H9 (cell line): Measurements from ENCODE around the gene ZNF672. TPM values are rescaled to one million over a fixed set of nuclear protein-coding genes. Genes with fewer than 3 reads are reported as not detected.

ENCODE experiments used
- DNase-seq: peaks from one replicate; pipeline ENCODE4 v3.0.0-alpha.2; 2017
- H2AFZ ChIP-seq: one replicate; pipeline ENCODE4 v1.6.1; 2013; ENCODE audit warnings: mild to moderate bottlenecking, low read length, control low read depth, moderate library complexity
- H2AK5ac ChIP-seq: 2 replicates; pipeline ENCODE4 v1.6.1; 2013; ENCODE audit warnings: low read length, control low read depth, mixed read lengths; ENCODE audit not compliant: insufficient read length
- H2BK120ac ChIP-seq: one replicate; pipeline ENCODE4 v1.6.1; 2013; ENCODE audit warnings: low read depth, mild to moderate bottlenecking, low read length, control low read depth, inconsistent platforms; ENCODE audit not compliant: poor library complexity, severe bottlenecking
- H2BK12ac ChIP-seq: 2 replicates; pipeline ENCODE4 v1.6.1; 2013; ENCODE audit warnings: low read length, control low read depth, mixed read lengths, low read depth; ENCODE audit not compliant: insufficient read length
- H2BK15ac ChIP-seq: 2 replicates; pipeline ENCODE4 v1.6.1; 2013; ENCODE audit warnings: low read depth, low read length, control low read depth
- H2BK20ac ChIP-seq: one replicate; pipeline ENCODE4 v1.6.1; 2013; ENCODE audit warnings: low read depth, mild to moderate bottlenecking, low read length, control low read depth, inconsistent platforms; ENCODE audit not compliant: poor library complexity, severe bottlenecking
- H2BK5ac ChIP-seq: 2 replicates; pipeline ENCODE4 v1.6.1; 2013; ENCODE audit warnings: low read length, control low read depth, mixed read lengths; ENCODE audit not compliant: insufficient read length
- H3K14ac ChIP-seq: 2 replicates; pipeline ENCODE4 v1.6.1; 2013; ENCODE audit warnings: low read length, control low read depth; ENCODE audit not compliant: insufficient read depth
- H3K18ac ChIP-seq: 2 replicates; pipeline ENCODE4 v1.6.1; 2013; ENCODE audit warnings: low read depth, mild to moderate bottlenecking, mixed read lengths, low read length, control low read depth; ENCODE audit not compliant: insufficient read length
- H3K23ac ChIP-seq: 2 replicates; pipeline ENCODE4 v1.6.1; 2013; ENCODE audit warnings: low read length, control low read depth, mixed read lengths, low read depth; ENCODE audit not compliant: insufficient read length
- H3K23me2 ChIP-seq: 2 replicates; pipeline ENCODE4 v1.6.1; 2013; ENCODE audit warnings: low read depth, mild to moderate bottlenecking, mixed read lengths, low read length, control low read depth; ENCODE audit not compliant: insufficient read length, poor library complexity, severe bottlenecking
- H3K27ac ChIP-seq: 2 replicates; pipeline ENCODE4 v1.5.1; 2013; ENCODE audit warnings: low read length, control low read depth, mixed read lengths, low read depth; ENCODE audit not compliant: insufficient read length
- H3K27me3 ChIP-seq: 2 replicates; pipeline ENCODE4 v1.6.1; 2013; ENCODE audit warnings: low read length, control low read depth, inconsistent platforms; ENCODE audit not compliant: insufficient read depth
- H3K4ac ChIP-seq: 2 replicates; pipeline ENCODE4 v1.6.1; 2013; ENCODE audit warnings: low read depth, mild to moderate bottlenecking, control low read depth, inconsistent platforms, low read length, moderate library complexity
- H3K4me1 ChIP-seq: 2 replicates; pipeline ENCODE4 v1.6.1; 2013; ENCODE audit warnings: low read length, control low read depth, inconsistent platforms; ENCODE audit not compliant: insufficient read depth
- H3K4me2 ChIP-seq: 2 replicates; pipeline ENCODE4 v1.6.1; 2013; ENCODE audit warnings: low read length, control low read depth, mixed read lengths; ENCODE audit not compliant: insufficient read length, insufficient read depth
- H3K56ac ChIP-seq: 2 replicates; pipeline ENCODE4 v1.6.1; 2013; ENCODE audit warnings: low read depth, mild to moderate bottlenecking, mixed read lengths, low read length, control low read depth; ENCODE audit not compliant: insufficient read length
- H3K79me1 ChIP-seq: 2 replicates; pipeline ENCODE4 v1.6.1; 2013; ENCODE audit warnings: low read depth, mild to moderate bottlenecking, moderate library complexity, low read length, control low read depth, inconsistent platforms; ENCODE audit not compliant: insufficient read depth, poor library complexity, severe bottlenecking
- H3K79me2 ChIP-seq: 2 replicates; pipeline ENCODE4 v1.6.1; 2013; ENCODE audit warnings: low read length, control low read depth, inconsistent platforms; ENCODE audit not compliant: insufficient read depth
- H3K9ac ChIP-seq: 2 replicates; pipeline ENCODE4 v1.6.1; 2013; ENCODE audit warnings: low read length, control low read depth, mixed read lengths; ENCODE audit not compliant: insufficient read length; ENCODE audit errors: extremely low read depth
- H3K9me3 ChIP-seq: one replicate; pipeline ENCODE4 v1.6.1; 2013; ENCODE audit warnings: low read depth, low read length, inconsistent platforms; ENCODE audit not compliant: control insufficient read depth
- H3T11ph ChIP-seq: one replicate; pipeline ENCODE4 v1.6.1; 2013; ENCODE audit warnings: mild to moderate bottlenecking, low read length, control low read depth, inconsistent platforms
- H4K20me1 ChIP-seq: one replicate; pipeline ENCODE4 v1.6.1; 2013; ENCODE audit not compliant: control insufficient read depth, insufficient read length, insufficient read depth
- H4K5ac ChIP-seq: 2 replicates; pipeline ENCODE4 v1.6.1; 2013; ENCODE audit warnings: low read depth, mild to moderate bottlenecking, mixed read lengths, low read length, control low read depth; ENCODE audit not compliant: insufficient read length
- H4K8ac ChIP-seq: replicated peaks from 2 replicates; pipeline ENCODE4 v1.6.1; 2013; ENCODE audit warnings: low read length, control low read depth, mixed read lengths, low read depth; ENCODE audit not compliant: insufficient read length
- H4K91ac ChIP-seq: 2 replicates; pipeline ENCODE4 v1.6.1; 2013; ENCODE audit warnings: low read depth, mild to moderate bottlenecking, moderate library complexity, mixed read lengths, low read length, control low read depth; ENCODE audit not compliant: insufficient read length
- H3K27ac Mint-ChIP-seq, 3 experiments: 2 replicates in 2 of 3; 3 replicates in 1 of 3; pipeline ENCODE4 v1.8.0; 2020 to 2021; ENCODE audit warnings: mixed read lengths in 3 of 3, mild to moderate bottlenecking in 1 of 3, moderate library complexity in 1 of 3
- H3K27me3 Mint-ChIP-seq: 2 replicates; pipeline ENCODE4 v1.8.0; 2021; ENCODE audit warnings: low read depth, mild to moderate bottlenecking, moderate library complexity, mixed read lengths
- H3K36me3 Mint-ChIP-seq, 3 experiments: 2 replicates in 2 of 3; 3 replicates in 1 of 3; pipeline ENCODE4 v1.8.0; 2020 to 2021; ENCODE audit warnings: low read depth in 3 of 3, mixed read lengths in 3 of 3; ENCODE audit not compliant: insufficient read depth in 1 of 3
- H3K4me1 Mint-ChIP-seq, 2 experiments: 2 replicates each; pipeline ENCODE4 v1.8.0; 2020; ENCODE audit warnings: mixed read lengths in 2 of 2
- H3K4me3 Mint-ChIP-seq, 2 experiments: 2 replicates in 1 of 2; 3 replicates in 1 of 2; pipeline ENCODE4 v1.8.0; 2020 to 2021; ENCODE audit warnings: mild to moderate bottlenecking in 2 of 2, mixed read lengths in 2 of 2, moderate library complexity in 1 of 2
- H3K9me3 Mint-ChIP-seq, 2 experiments: 2 replicates in 1 of 2; 3 replicates in 1 of 2; pipeline ENCODE4 v1.8.0; 2020; ENCODE audit warnings: mild to moderate bottlenecking in 2 of 2, mixed read lengths in 2 of 2, moderate library complexity in 1 of 2
- CTCF ChIP-seq: fragments of 200-600 bp; sonication (generic); conservative IDR thresholded peaks from 3 replicates; pipeline ENCODE4 v1.8.0; 2021; ENCODE audit warnings: antibody characterized with exemption, mild to moderate bottlenecking
- WGBS: extraction: QIAGEN DNeasy Blood & Tissue Kit; methylation state at CpG from one replicate; pipeline ENCODE4 v1.1.7; 2013; ENCODE audit warnings: missing lambda C conversion rate, low lambda C conversion rate, mixed read lengths; ENCODE audit not compliant: insufficient read length; ENCODE audit errors: extremely low coverage; 5-methylcytosine and 5-hydroxymethylcytosine counted together
- total RNA-seq: library from RNA; stranded (reverse); gene quantifications from 2 replicates; pipeline ENCODE4 v1.2.1, GENCODE V29; 2021

ZNF672 gene
- total RNA-seq, 1 experiment from 2014 or later = 29.4 TPM

DNA sequence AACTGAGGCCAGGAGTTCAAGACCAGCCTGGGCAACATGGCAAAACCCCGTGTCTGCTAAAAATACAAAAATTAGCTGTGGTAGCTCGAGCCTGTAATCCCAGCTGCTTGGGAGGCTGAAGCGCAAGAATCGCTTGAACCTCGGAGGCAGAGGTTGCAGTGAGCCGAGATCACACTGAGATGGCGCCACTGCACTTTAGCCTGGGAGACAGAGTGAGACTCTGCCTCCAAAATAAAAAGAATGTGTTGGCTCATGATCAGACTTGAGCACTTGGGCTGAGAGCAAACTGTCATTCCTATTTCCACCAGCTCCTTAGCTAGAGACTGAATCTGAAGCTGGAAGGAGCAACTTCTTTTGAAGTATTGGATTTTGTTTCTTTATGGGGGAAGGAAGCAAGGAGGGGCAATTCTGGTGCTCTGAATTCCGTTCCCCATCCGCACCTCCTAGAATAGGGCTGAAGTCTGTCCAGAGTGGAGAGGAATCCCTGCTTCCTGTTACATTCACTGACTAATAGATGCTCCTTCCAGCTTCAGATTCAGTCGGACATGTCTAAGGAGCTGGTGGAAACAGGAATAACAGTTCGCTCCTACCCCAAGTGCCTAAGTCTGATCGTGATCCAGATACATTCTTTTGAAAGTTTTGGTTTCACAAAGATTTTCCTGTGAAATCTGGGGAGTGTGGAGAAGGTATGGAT is 3.8 kb downstream of the ZNF672 start:
- no peaks in the 10 kb centered on the region for H3K9me3 ChIP-seq
- peaks cover 3% of the 10 kb centered on the region for H3K79me2 ChIP-seq
- H4K20me1 ChIP-seq = no peaks in the 10 kb centered on the region
- Mint-ChIP-seq H3K27me3 (no peaks in the 10 kb centered on the region), H3K27ac (no peak overlapping the region; a peak in 1 of 7 replicates), H3K9me3 (no peaks in the 10 kb centered on the region), H3K36me3 (peaks cover 9 to 27% (median 15%) of the 10 kb centered on the region in 3 experiments; a peak in 6 of 7 replicates), H3K4me1 (peaks cover 2 to 13% of the 10 kb centered on the region in 2 experiments; a peak in 3 of 4 replicates), H3K4me3 (no peak overlapping the region)
- no peak overlapping the region for H3K4me2 ChIP-seq
- H3K18ac ChIP-seq = no peak overlapping the region
- no peak overlapping the region for H2BK12ac ChIP-seq
- TF ChIP-seq CTCF = peak; percentile 82
- H2BK120ac ChIP-seq = no peak overlapping the region
- H3K23me2 ChIP-seq = peaks cover 4% of the 10 kb centered on the region
- H3K9ac ChIP-seq = no peak overlapping the region
- no peak overlapping the region for H2AK5ac ChIP-seq
- no peak overlapping the region for H4K5ac ChIP-seq
- peak; percentile 71 for DNase-seq
- H4K91ac ChIP-seq = no peak overlapping the region
- no peak overlapping the region for H3T11ph ChIP-seq
- no peak overlapping the region for H3K23ac ChIP-seq
- no peak overlapping the region for H4K8ac ChIP-seq
- H2BK20ac ChIP-seq = no peak overlapping the region
- no peak overlapping the region for H2AFZ ChIP-seq
- H3K4ac ChIP-seq = no peak overlapping the region
- no peaks in the 10 kb centered on the region for H3K27me3 ChIP-seq
- H3K79me1 ChIP-seq = no peaks in the 10 kb centered on the region
- H3K14ac ChIP-seq = no peak overlapping the region
- no peak overlapping the region for H3K27ac ChIP-seq
- no peak overlapping the region for H3K56ac ChIP-seq
- no peaks in the 10 kb centered on the region; the same call in 1 of the 2 replicates for H3K4me1 ChIP-seq
- WGBS = no CpG with 5 or more reads among the region's 12 CpGs
- H2BK5ac ChIP-seq = no peak overlapping the region
- no peak overlapping the region for H2BK15ac ChIP-seq
